Gastrocnemius medialis (tissue), 4 donors: ENCODE data around the gene TARDBP.

Source experiments
- POLR2A ChIP-seq, 2 donors: fragments of 450-650 bp; IDR thresholded peaks; one replicate each; pipeline ENCODE4 v1.6.1; 2017; ENCODE audit warnings: antibody characterized with exemption in 2 of 2, mild to moderate bottlenecking in 2 of 2, moderate library complexity in 2 of 2
- TF ChIP-seq, protein P1 (sequence below), 5 experiments: fragments of 450-650 bp in 3 of 5; fragments of 200-600 bp in 2 of 5; sonication (generic) in 2 of 5; IDR thresholded peaks in 4 of 5; conservative IDR thresholded peaks in 1 of 5; 1 replicate in 4 of 5; 2 replicates in 1 of 5; pipeline ENCODE4 v1.5.1; 2016 to 2019; ENCODE audit warnings: antibody characterized with exemption in 5 of 5, mild to moderate bottlenecking in 3 of 5, moderate library complexity in 3 of 5

DNA sequence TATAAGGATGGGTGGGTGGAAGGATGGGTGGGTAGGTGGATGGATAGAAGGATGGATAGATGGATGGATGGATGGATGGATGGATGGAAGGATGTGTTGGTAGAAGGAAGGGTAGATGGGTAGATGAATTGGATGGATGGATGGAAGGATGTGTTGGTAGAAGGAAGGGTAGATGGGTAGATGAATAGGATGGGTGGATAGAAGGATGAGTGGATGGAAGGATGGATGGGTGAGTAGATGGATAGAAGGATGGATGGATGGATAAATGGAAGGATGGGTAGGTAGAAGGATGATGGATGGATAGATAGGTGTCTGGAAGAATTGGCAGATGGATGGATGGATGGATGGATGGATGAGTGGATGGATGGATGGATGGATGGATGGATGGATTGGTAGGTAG is 28.6 kb downstream of the TARDBP start:
- TF ChIP-seq, protein P1, sequence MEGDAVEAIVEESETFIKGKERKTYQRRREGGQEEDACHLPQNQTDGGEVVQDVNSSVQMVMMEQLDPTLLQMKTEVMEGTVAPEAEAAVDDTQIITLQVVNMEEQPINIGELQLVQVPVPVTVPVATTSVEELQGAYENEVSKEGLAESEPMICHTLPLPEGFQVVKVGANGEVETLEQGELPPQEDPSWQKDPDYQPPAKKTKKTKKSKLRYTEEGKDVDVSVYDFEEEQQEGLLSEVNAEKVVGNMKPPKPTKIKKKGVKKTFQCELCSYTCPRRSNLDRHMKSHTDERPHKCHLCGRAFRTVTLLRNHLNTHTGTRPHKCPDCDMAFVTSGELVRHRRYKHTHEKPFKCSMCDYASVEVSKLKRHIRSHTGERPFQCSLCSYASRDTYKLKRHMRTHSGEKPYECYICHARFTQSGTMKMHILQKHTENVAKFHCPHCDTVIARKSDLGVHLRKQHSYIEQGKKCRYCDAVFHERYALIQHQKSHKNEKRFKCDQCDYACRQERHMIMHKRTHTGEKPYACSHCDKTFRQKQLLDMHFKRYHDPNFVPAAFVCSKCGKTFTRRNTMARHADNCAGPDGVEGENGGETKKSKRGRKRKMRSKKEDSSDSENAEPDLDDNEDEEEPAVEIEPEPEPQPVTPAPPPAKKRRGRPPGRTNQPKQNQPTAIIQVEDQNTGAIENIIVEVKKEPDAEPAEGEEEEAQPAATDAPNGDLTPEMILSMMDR (IDR thresholded peaks at IDR 0.05 in 4 of 5, conservative IDR thresholded peaks at IDR 0.05 in 1 of 5) = no peak
- TF ChIP-seq POLR2A (IDR thresholded peaks at IDR 0.05) = no peak
